ENCODE results near the gene PTPRD. TPM values are rescaled to one million over a fixed set of nuclear protein-coding genes. Genes with fewer than 3 reads are reported as not detected.

The PTPRD gene
- total RNA-seq, 3 donors from 2014 or later: 2.9 to 5.4 (median 3.6) TPM

DNA sequence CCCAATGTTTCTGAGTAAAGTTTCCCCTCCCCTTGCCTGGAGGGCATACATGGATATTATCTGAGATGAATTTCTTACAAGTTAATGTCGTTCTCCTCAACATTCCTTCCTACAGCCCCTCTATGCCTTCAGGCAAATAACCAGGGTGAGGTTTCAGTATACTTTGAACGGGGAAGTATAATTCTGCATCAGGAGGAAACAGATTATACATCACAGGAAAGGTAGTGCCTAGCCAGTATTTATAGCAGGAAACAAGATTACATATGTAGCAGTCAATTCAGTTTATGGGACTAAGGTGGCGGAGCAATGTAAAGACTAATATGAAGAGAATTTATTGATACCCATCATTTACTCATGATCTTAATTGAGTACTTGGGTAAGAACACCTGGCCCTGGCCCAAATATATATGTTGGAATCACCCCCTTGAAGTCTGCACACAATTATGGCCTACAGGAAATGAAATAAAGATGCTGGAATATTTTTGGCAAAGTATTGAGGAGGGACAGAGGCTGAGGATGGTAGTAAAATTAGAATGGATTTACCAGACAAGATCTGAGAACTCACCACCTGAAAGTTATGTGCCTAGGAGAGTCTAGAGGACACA, 661.1 kb downstream of the PTPRD start:
- TF ChIP-seq CTCF (IDR thresholded peaks at IDR 0.05) (no peak), POLR2AphosphoS5 (IDR thresholded peaks at IDR 0.05) (no peak), POLR2A (IDR thresholded peaks at IDR 0.05) (no peak)
- no peak overlapping the region for H3K4me3 ChIP-seq
- H3K27me3 ChIP-seq: no peaks in the 10 kb centered on the region
- intact Hi-C loops (cut with DNase I; ENCODE audit: low total_unique reads): no loop called here
- H3K4me1 ChIP-seq: no peaks in the 10 kb centered on the region
- H3K36me3 ChIP-seq: no peaks in the 10 kb centered on the region
- H3K9me3 ChIP-seq: no peaks in the 10 kb centered on the region
- DNase-seq (ENCODE audit: low spot score in 2 of 2): no peak
- no peak overlapping the region for H3K27ac ChIP-seq

DNA sequence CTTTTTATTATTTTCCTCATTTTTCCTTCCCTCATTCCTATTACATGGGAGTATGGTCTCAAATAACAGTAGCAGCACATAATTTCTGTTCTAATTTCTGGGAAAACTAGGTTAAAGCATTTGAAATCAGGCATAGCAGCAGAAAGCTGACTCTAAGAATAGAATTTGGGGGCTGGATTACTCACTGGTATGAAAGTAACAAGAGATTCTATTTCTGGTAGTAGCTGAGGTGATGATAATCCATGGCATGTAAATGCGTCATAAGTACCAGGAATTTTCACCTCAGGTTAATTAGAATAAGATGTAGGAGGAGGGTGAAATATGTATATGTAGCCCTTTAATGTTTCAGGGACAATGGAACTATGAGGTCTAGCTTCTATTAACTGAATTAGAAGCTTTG, 662.0 kb downstream of the PTPRD start:
- intact Hi-C loops (cut with DNase I; ENCODE audit: low total_unique reads): no loop called here
- H3K36me3 ChIP-seq: no peaks in the 10 kb centered on the region

DNA sequence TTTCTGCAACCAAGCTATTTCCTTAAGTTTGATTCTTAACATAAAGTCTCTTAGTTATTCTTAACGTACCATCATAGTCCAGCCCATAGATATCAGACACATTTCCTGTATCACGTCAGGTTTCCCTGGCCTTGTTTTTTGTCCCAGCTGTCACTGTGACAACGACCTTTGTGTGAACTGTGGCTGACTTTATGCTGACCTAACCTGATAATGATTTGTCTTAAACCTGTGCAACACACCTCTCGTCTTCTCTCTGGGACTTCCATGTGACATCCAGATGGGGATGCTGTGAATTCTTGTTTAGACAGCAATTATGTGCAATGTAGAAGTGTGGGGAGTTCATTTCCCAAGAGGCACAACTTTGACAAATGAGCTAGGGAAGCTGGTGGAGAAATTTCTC, 662.8 kb downstream of the PTPRD start:
- no peak overlapping the region for H3K27ac ChIP-seq
- H3K9me3 ChIP-seq: no peaks in the 10 kb centered on the region
- no peak for DNase-seq (ENCODE audit: low spot score in 2 of 2)
- H3K36me3 ChIP-seq: no peaks in the 10 kb centered on the region
- H3K27me3 ChIP-seq: no peaks in the 10 kb centered on the region
- no peak overlapping the region for H3K4me3 ChIP-seq
- TF ChIP-seq POLR2AphosphoS5 (IDR thresholded peaks at IDR 0.05): no peak
- no peaks in the 10 kb centered on the region for H3K4me1 ChIP-seq
- intact Hi-C loops (cut with DNase I; ENCODE audit: low total_unique reads): no loop called here

More for the DNA sequence above, 662.0 kb downstream of the PTPRD start:
- Histone ChIP-seq H3K27ac (no peak overlapping the region), H3K9me3 (no peaks in the 10 kb centered on the region), H3K4me3 (no peak overlapping the region), H3K4me1 (no peaks in the 10 kb centered on the region), H3K27me3 (no peaks in the 10 kb centered on the region)
- no peak for TF ChIP-seq POLR2A (IDR thresholded peaks at IDR 0.05)
- TF ChIP-seq POLR2AphosphoS5 (IDR thresholded peaks at IDR 0.05): no peak
- TF ChIP-seq CTCF (IDR thresholded peaks at IDR 0.05): no peak
- DNase-seq (ENCODE audit: low spot score in 2 of 2): no peak

- intact Hi-C loops (cut with DNase I; ENCODE audit: low total_unique reads): no loop called here
Measured at GRCh38 chr9:9949368-9949767, 663.4 kb downstream of the PTPRD start.

DNA sequence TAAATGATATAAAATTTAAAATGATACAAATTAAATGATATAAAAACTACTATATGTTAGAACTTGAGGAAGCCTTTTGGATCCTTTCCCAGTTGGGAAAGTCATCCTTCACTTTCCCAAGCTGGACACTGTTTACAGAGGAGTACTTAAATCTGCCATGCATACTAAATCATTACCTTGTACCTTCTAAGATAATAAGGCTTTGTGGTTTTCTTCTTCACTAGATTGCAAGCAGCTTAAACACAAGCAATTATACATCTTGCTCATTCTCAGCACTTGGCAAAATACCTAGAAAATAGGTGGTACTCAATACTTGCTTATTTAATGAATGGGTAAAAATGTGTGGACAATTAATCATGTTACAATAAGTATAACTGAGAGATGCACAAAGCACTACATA, 666.8 kb downstream of the PTPRD start:
- TF ChIP-seq CTCF (IDR thresholded peaks at IDR 0.05) (no peak), POLR2A (IDR thresholded peaks at IDR 0.05) (no peak), POLR2AphosphoS5 (IDR thresholded peaks at IDR 0.05) (no peak)
- Histone ChIP-seq H3K4me3 (no peak overlapping the region), H3K27me3 (no peaks in the 10 kb centered on the region), H3K4me1 (no peaks in the 10 kb centered on the region), H3K27ac (no peak overlapping the region), H3K36me3 (no peaks in the 10 kb centered on the region), H3K9me3 (no peaks in the 10 kb centered on the region)
- intact Hi-C loops (cut with DNase I; ENCODE audit: low total_unique reads): no loop called here
- DNase-seq (ENCODE audit: low spot score in 2 of 2): no peak

More at GRCh38 chr9:9949368-9949767, 663.4 kb downstream of the PTPRD start:
- Histone ChIP-seq H3K36me3 (no peaks in the 10 kb centered on the region), H3K27ac (no peak overlapping the region), H3K4me3 (no peak overlapping the region), H3K9me3 (no peaks in the 10 kb centered on the region), H3K4me1 (no peaks in the 10 kb centered on the region), H3K27me3 (no peaks in the 10 kb centered on the region)
- TF ChIP-seq POLR2A (IDR thresholded peaks at IDR 0.05) (no peak), CTCF (IDR thresholded peaks at IDR 0.05) (no peak), POLR2AphosphoS5 (IDR thresholded peaks at IDR 0.05) (no peak)
- DNase-seq (ENCODE audit: low spot score in 2 of 2): no peak
